ENCODE results near the gene TPX2.

Gene TPX2

GRCh38 chr20:31848088-31848999 lies 109.3 kb downstream of the TPX2 start:
- DNase-seq (ENCODE audit: low read depth in 2 of 2), result no peak

- DNase-seq (ENCODE audit: low read depth in 2 of 2), result no peak
Measured at GRCh38 chr20:31849306-31849930, 110.3 kb downstream of the TPX2 start.

Data from stimulated activated CD8-positive, alpha-beta memory T cell treated with anti-CD3 and anti-CD28 coated beads, Interleukin-15, amount 100 ng/mL, for 4 hours (primary cell).